Activated CD4-positive, alpha-beta T cell treated with anti-CD3 and anti-CD28 coated beads for 24 hours (primary cell): Measurements from ENCODE around the gene DNAL1.
"Not testable (repeated sequence)": the region's sequence is repeated elsewhere in the genome, so short reads cannot be mapped to it uniquely, and the experiment has no call there.

Source experiments
- DNase-seq, 2 donors: peaks; one replicate each; pipeline ENCODE4 v3.0.0-alpha.2; 2020; ENCODE audit warnings: low read depth in 2 of 2

DNAL1 gene

GRCh38 chr14:73644531-73645247, at the start of gene DNAL1:
DNAL1 (plus strand) TSS chr14:73644986; CDS start chr14:73645040, 54 bp downstream.
- peak; percentile 87 to 88 for DNase-seq

GRCh38 chr14:73599499-73599898, 45.3 kb upstream of the DNAL1 start:
- no peak for DNase-seq

- no peak for DNase-seq
Observed at GRCh38 chr14:73602994-73603393, 41.8 kb upstream of the DNAL1 start.

- DNase-seq, result no peak
Observed at GRCh38 chr14:73606271-73606670, 38.5 kb upstream of the DNAL1 start.

- DNase-seq, result no peak
Observed at GRCh38 chr14:73607241-73607640, 37.5 kb upstream of the DNAL1 start.

- DNase-seq, result no peak
Observed at GRCh38 chr14:73610687-73611086, 34.1 kb upstream of the DNAL1 start.

GRCh38 chr14:73612339-73613045, 32.3 kb upstream of the DNAL1 start, which contains the start of gene ACOT6:
ACOT6 (plus strand) TSS chr14:73612517; CDS start chr14:73612572, 55 bp downstream.
- DNase-seq, result peak; percentile 18 to 62

GRCh38 chr14:73613046-73613383, 31.8 kb upstream of the DNAL1 start:
- DNase-seq, result peak in 1 of 2 donors; percentile 3

- no peak for DNase-seq
Observed at GRCh38 chr14:73613419-73613963, 31.3 kb upstream of the DNAL1 start.

GRCh38 chr14:73616831-73617230, 28.0 kb upstream of the DNAL1 start:
- DNase-seq, result no peak

GRCh38 chr14:73619524-73619923, 25.3 kb upstream of the DNAL1 start:
- DNase-seq, result no peak

GRCh38 chr14:73620268-73620667, 24.5 kb upstream of the DNAL1 start:
- DNase-seq, result no peak

GRCh38 chr14:73623504-73624054, 21.2 kb upstream of the DNAL1 start:
- DNase-seq, result no peak

- no peak for DNase-seq
Observed at GRCh38 chr14:73625706-73626105, 19.1 kb upstream of the DNAL1 start.

- no peak for DNase-seq
Observed at GRCh38 chr14:73627151-73627558, 17.6 kb upstream of the DNAL1 start.

- no peak for DNase-seq
Observed at GRCh38 chr14:73630009-73630780, 14.6 kb upstream of the DNAL1 start.

- DNase-seq, result peak; percentile 47 to 50
Observed at GRCh38 chr14:73633116-73634010, 11.4 kb upstream of the DNAL1 start.

- no peak for DNase-seq
Observed at GRCh38 chr14:73634011-73634833, 10.6 kb upstream of the DNAL1 start.

GRCh38 chr14:73636355-73636754, 8.4 kb upstream of the DNAL1 start:
- not testable (repeated sequence) for DNase-seq

- no peak for DNase-seq
Observed at GRCh38 chr14:73637830-73638229, 7.0 kb upstream of the DNAL1 start.
